AG20443 (cell line): ENCODE measurements around the gene TXNDC2.

Experiments
- DNase-seq: peaks from one replicate; pipeline ENCODE4 v3.0.0; 2012; ENCODE audit warnings: low spot score, mixed read lengths

Gene TXNDC2

GRCh38 chr18:9913526-9914333 is 28.0 kb downstream of the TXNDC2 start, which contains the start of gene VAPA:
Gene VAPA (plus strand): TSS chr18:9914016. CDS start chr18:9914257, 241 bp downstream.
- peak; percentile 99 for DNase-seq

GRCh38 chr18:9914334-9914583 is 28.5 kb downstream of the TXNDC2 start:
- DNase-seq, result no peak

GRCh38 chr18:9914584-9915290 is 29.0 kb downstream of the TXNDC2 start:
- DNase-seq, result peak; percentile 79

- DNase-seq, result no peak
Measured at GRCh38 chr18:9915291-9916076, 29.7 kb downstream of the TXNDC2 start.

- DNase-seq, result no peak
Measured at GRCh38 chr18:9916077-9916639, 30.4 kb downstream of the TXNDC2 start.

- DNase-seq, result no peak
Measured at GRCh38 chr18:9916808-9917207, 31.0 kb downstream of the TXNDC2 start.

- DNase-seq, result peak; percentile 14
Measured at GRCh38 chr18:9918016-9918680, 32.4 kb downstream of the TXNDC2 start.

GRCh38 chr18:9919564-9920232 is 33.9 kb downstream of the TXNDC2 start:
- DNase-seq, result no peak

- DNase-seq, result no peak
Measured at GRCh38 chr18:9922592-9923311, 37.0 kb downstream of the TXNDC2 start.

GRCh38 chr18:9924371-9924943 is 38.7 kb downstream of the TXNDC2 start:
- no peak for DNase-seq

GRCh38 chr18:9925369-9925768 is 39.6 kb downstream of the TXNDC2 start:
- DNase-seq, result no peak

GRCh38 chr18:9925795-9926194 is 40.0 kb downstream of the TXNDC2 start:
- no peak for DNase-seq

GRCh38 chr18:9926223-9926894 is 40.6 kb downstream of the TXNDC2 start:
- no peak for DNase-seq

- DNase-seq, result no peak
Measured at GRCh38 chr18:9926977-9927376, 41.2 kb downstream of the TXNDC2 start.

- no peak for DNase-seq
Measured at GRCh38 chr18:9927392-9928063, 41.8 kb downstream of the TXNDC2 start.

- no peak for DNase-seq
Measured at GRCh38 chr18:9928646-9929259, 43.0 kb downstream of the TXNDC2 start.

- DNase-seq, result no peak
Measured at GRCh38 chr18:9930299-9930884, 44.6 kb downstream of the TXNDC2 start.

- no peak for DNase-seq
Measured at GRCh38 chr18:9931146-9931545, 45.4 kb downstream of the TXNDC2 start.
